GM19328 (cell line): ENCODE data around the gene CFAP57.
"Not testable (repeated sequence)": the region's sequence is repeated elsewhere in the genome, so short reads cannot be mapped to it uniquely, and the experiment has no call there.

Experiments
- ATAC-seq: cut with Tn5 transposase; IDR thresholded peaks from one replicate; pipeline ENCODE4 v1.9.1; 2021; ENCODE audit warnings: mild to moderate bottlenecking, moderate library complexity; ENCODE audit not compliant: unreplicated experiment

The CFAP57 gene

GRCh38 chr1:43171876-43172526 is at the start of gene CFAP57, which contains the start of gene EBNA1BP2:
Gene CFAP57, plus strand, starts transcription at chr1:43172330. Its CDS starts 424 bp downstream, at chr1:43172754.
Gene EBNA1BP2, minus strand, starts transcription at chr1:43172290. Its CDS starts 172 bp downstream, at chr1:43172118.
- peak; percentile 95 for ATAC-seq

- ATAC-seq: no peak
These were observed 49.1 kb upstream of the CFAP57 start for GRCh38 chr1:43123031-43123430.

- ATAC-seq: no peak
These were observed 43.3 kb upstream of the CFAP57 start for GRCh38 chr1:43128816-43129215.

GRCh38 chr1:43129426-43129825 is 42.7 kb upstream of the CFAP57 start:
- no peak for ATAC-seq

- no peak for ATAC-seq
These were observed 38.1 kb upstream of the CFAP57 start for GRCh38 chr1:43134068-43134467.

GRCh38 chr1:43134640-43135039 is 37.5 kb upstream of the CFAP57 start:
- no peak for ATAC-seq

GRCh38 chr1:43135857-43136781 is 36.0 kb upstream of the CFAP57 start:
- no peak for ATAC-seq

GRCh38 chr1:43137445-43138052 is 34.6 kb upstream of the CFAP57 start:
- no peak for ATAC-seq

- ATAC-seq: not testable (repeated sequence)
These were observed 32.8 kb upstream of the CFAP57 start for GRCh38 chr1:43139295-43139694.

GRCh38 chr1:43140010-43140409 is 32.1 kb upstream of the CFAP57 start:
- no peak for ATAC-seq

- ATAC-seq: no peak
These were observed 31.5 kb upstream of the CFAP57 start for GRCh38 chr1:43140583-43140982.

- ATAC-seq: no peak
These were observed 28.7 kb upstream of the CFAP57 start for GRCh38 chr1:43143441-43143888.

- ATAC-seq: no peak
These were observed 27.9 kb upstream of the CFAP57 start for GRCh38 chr1:43144237-43144636.

GRCh38 chr1:43147625-43148327 is 24.4 kb upstream of the CFAP57 start:
- no peak for ATAC-seq

GRCh38 chr1:43149889-43150288 is 22.2 kb upstream of the CFAP57 start:
- ATAC-seq: no peak

GRCh38 chr1:43152866-43153265 is 19.3 kb upstream of the CFAP57 start:
- ATAC-seq: no peak

GRCh38 chr1:43153443-43153842 is 18.7 kb upstream of the CFAP57 start:
- no peak for ATAC-seq

- ATAC-seq: no peak
These were observed 16.1 kb upstream of the CFAP57 start for GRCh38 chr1:43156026-43156425.

- no peak for ATAC-seq
These were observed 7.0 kb upstream of the CFAP57 start for GRCh38 chr1:43165162-43165561.

GRCh38 chr1:43165765-43166164 is 6.4 kb upstream of the CFAP57 start:
- no peak for ATAC-seq
